Activated CD8-positive, alpha-beta T cell treated with anti-CD3 and anti-CD28 coated beads, Interleukin-2, amount 10 ng/mL, durations not matched to agents 7 days and 5 days (primary cell): Measurements from ENCODE around the gene EXT2. TPM values are rescaled to one million over a fixed set of nuclear protein-coding genes. Genes with fewer than 3 reads are reported as not detected.

ENCODE experiments used
- ATAC-seq: fragments of 150-1000 bp; cut with Tn5 transposase; one replicate; pipeline ENCODE4 v1.10.0; 2021; ENCODE audit warnings: moderate library complexity
- CTCF ChIA-PET: fragments of 350-600 bp; sonication (Branson Sonifier 250); formaldehyde crosslinking; loops from one replicate; lab custom pipeline; 2021; ENCODE audit warnings: antibody characterized with exemption; lab: Charles Lee
- POLR2A ChIA-PET: fragments of 350-600 bp; sonication (Branson Sonifier 250); formaldehyde crosslinking; loops from one replicate; lab custom pipeline; 2021; ENCODE audit warnings: antibody characterized with exemption; lab: Charles Lee
- DNase-seq: peaks from one replicate; pipeline ENCODE4 v3.0.0-alpha.2; 2020
- H3K27ac Mint-ChIP-seq: one replicate; pipeline ENCODE4 v1.8.0; 2021; ENCODE audit warnings: mild to moderate bottlenecking, mixed read lengths
- H3K27me3 Mint-ChIP-seq: one replicate; pipeline ENCODE4 v1.8.0; 2021; ENCODE audit warnings: low read depth, mixed read lengths
- H3K36me3 Mint-ChIP-seq: one replicate; pipeline ENCODE4 v1.8.0; 2021; ENCODE audit warnings: low read depth, mixed read lengths
- H3K4me1 Mint-ChIP-seq: one replicate; pipeline ENCODE4 v1.8.0; 2021; ENCODE audit warnings: low read depth, mixed read lengths
- H3K4me3 Mint-ChIP-seq: one replicate; pipeline ENCODE4 v1.8.0; 2021; ENCODE audit warnings: mild to moderate bottlenecking, mixed read lengths
- H3K9me3 Mint-ChIP-seq: one replicate; pipeline ENCODE4 v1.8.0; 2022; ENCODE audit warnings: mixed read lengths; ENCODE audit not compliant: insufficient read depth
- total RNA-seq, 2 experiments: library from RNA; stranded (reverse); gene quantifications; one replicate each; pipeline ENCODE4 v1.2.3, GENCODE V29; 2021

Gene EXT2
- total RNA-seq, 2 experiments from 2014 or later, result 18.4 to 22.5 TPM

- CTCF ChIA-PET, result no interaction called here
- Mint-ChIP-seq H3K27me3 (no peaks in the 10 kb centered on the region), H3K36me3 (peaks cover 17% of the 10 kb centered on the region), H3K27ac (no peak overlapping the region), H3K4me1 (no peaks in the 10 kb centered on the region), H3K4me3 (no peak overlapping the region), H3K9me3 (no peaks in the 10 kb centered on the region)
- ATAC-seq, result no peak
- DNase-seq, result no peak
- POLR2A ChIA-PET, result no interaction called here
Measured at GRCh38 chr11:44208976-44209603, 113.6 kb downstream of the EXT2 start.

- no peak overlapping the region for H3K27ac Mint-ChIP-seq
- no peak for ATAC-seq
- POLR2A ChIA-PET, result no interaction called here
- no peak overlapping the region for H3K4me3 Mint-ChIP-seq
- H3K27me3 Mint-ChIP-seq, result no peaks in the 10 kb centered on the region
- no peaks in the 10 kb centered on the region for H3K4me1 Mint-ChIP-seq
- peaks cover 13% of the 10 kb centered on the region for H3K36me3 Mint-ChIP-seq
- DNase-seq, result no peak
- CTCF ChIA-PET, result no interaction called here
- H3K9me3 Mint-ChIP-seq, result no peaks in the 10 kb centered on the region
Measured at GRCh38 chr11:44212128-44212527, 116.7 kb downstream of the EXT2 start.

GRCh38 chr11:44213148-44213547, 117.7 kb downstream of the EXT2 start:
- H3K36me3 Mint-ChIP-seq, result peaks cover 10% of the 10 kb centered on the region
- no peak for ATAC-seq
- H3K27ac Mint-ChIP-seq, result no peak overlapping the region
- CTCF ChIA-PET, result interaction anchor here (0.7 to 0.9 kb wide), 2 partner anchors 12 to 160 kb away, joined by 3 read pairs; no protein-coding TSS in a partner anchor
- H3K4me3 Mint-ChIP-seq, result no peak overlapping the region
- H3K27me3 Mint-ChIP-seq, result no peaks in the 10 kb centered on the region
- DNase-seq, result no peak
- POLR2A ChIA-PET, result no interaction called here
- H3K9me3 Mint-ChIP-seq, result no peaks in the 10 kb centered on the region
- no peaks in the 10 kb centered on the region for H3K4me1 Mint-ChIP-seq

- no peak for DNase-seq
- no peaks in the 10 kb centered on the region for H3K4me1 Mint-ChIP-seq
Measured at GRCh38 chr11:44217432-44217831, 122.0 kb downstream of the EXT2 start.

GRCh38 chr11:44219830-44220796, 124.6 kb downstream of the EXT2 start:
- ATAC-seq (no peak), DNase-seq (no peak)
- Mint-ChIP-seq H3K4me3 (no peak overlapping the region), H3K27me3 (no peaks in the 10 kb centered on the region), H3K4me1 (no peaks in the 10 kb centered on the region), H3K27ac (no peak overlapping the region), H3K9me3 (no peaks in the 10 kb centered on the region), H3K36me3 (no peaks in the 10 kb centered on the region)
- CTCF ChIA-PET, result no interaction called here
- POLR2A ChIA-PET, result no interaction called here

More at GRCh38 chr11:44217432-44217831, 122.0 kb downstream of the EXT2 start:
- ATAC-seq, result no peak
- CTCF ChIA-PET, result no interaction called here
- POLR2A ChIA-PET, result no interaction called here
- Mint-ChIP-seq H3K27ac (no peak overlapping the region), H3K27me3 (no peaks in the 10 kb centered on the region), H3K36me3 (no peaks in the 10 kb centered on the region), H3K4me3 (no peak overlapping the region), H3K9me3 (no peaks in the 10 kb centered on the region)

GRCh38 chr11:44221456-44221855, 126.0 kb downstream of the EXT2 start:
- no peaks in the 10 kb centered on the region for H3K9me3 Mint-ChIP-seq
- no peak overlapping the region for H3K27ac Mint-ChIP-seq
- DNase-seq, result no peak
- ChIA-PET POLR2A (no interaction called here), CTCF (no interaction called here)
- H3K27me3 Mint-ChIP-seq, result no peaks in the 10 kb centered on the region
- H3K36me3 Mint-ChIP-seq, result no peaks in the 10 kb centered on the region
- no peak for ATAC-seq
- H3K4me1 Mint-ChIP-seq, result no peaks in the 10 kb centered on the region
- no peak overlapping the region for H3K4me3 Mint-ChIP-seq

GRCh38 chr11:44221992-44222391, 126.5 kb downstream of the EXT2 start:
- POLR2A ChIA-PET, result no interaction called here
- CTCF ChIA-PET, result no interaction called here

GRCh38 chr11:44223238-44223637, 127.8 kb downstream of the EXT2 start:
- no peak overlapping the region for H3K4me3 Mint-ChIP-seq
- H3K27ac Mint-ChIP-seq, result no peak overlapping the region
- POLR2A ChIA-PET, result no interaction called here
- no peaks in the 10 kb centered on the region for H3K27me3 Mint-ChIP-seq
- H3K4me1 Mint-ChIP-seq, result peaks cover 8% of the 10 kb centered on the region
- ATAC-seq (no peak), DNase-seq (no peak)
- no peaks in the 10 kb centered on the region for H3K9me3 Mint-ChIP-seq
- CTCF ChIA-PET, result no interaction called here
- H3K36me3 Mint-ChIP-seq, result no peaks in the 10 kb centered on the region

More at GRCh38 chr11:44221992-44222391, 126.5 kb downstream of the EXT2 start:
- H3K27ac Mint-ChIP-seq, result no peak overlapping the region
- H3K27me3 Mint-ChIP-seq, result no peaks in the 10 kb centered on the region
- DNase-seq (no peak), ATAC-seq (no peak)
- peaks cover 4% of the 10 kb centered on the region for H3K4me1 Mint-ChIP-seq
- no peaks in the 10 kb centered on the region for H3K9me3 Mint-ChIP-seq
- no peak overlapping the region for H3K4me3 Mint-ChIP-seq
- H3K36me3 Mint-ChIP-seq, result no peaks in the 10 kb centered on the region

GRCh38 chr11:44224867-44225501, 129.5 kb downstream of the EXT2 start:
- Mint-ChIP-seq H3K4me3 (no peak overlapping the region), H3K9me3 (no peaks in the 10 kb centered on the region), H3K36me3 (no peaks in the 10 kb centered on the region), H3K27ac (no peak overlapping the region), H3K4me1 (peaks cover 8% of the 10 kb centered on the region), H3K27me3 (no peaks in the 10 kb centered on the region)
- DNase-seq (no peak), ATAC-seq (no peak)
- POLR2A ChIA-PET, result no interaction called here
- CTCF ChIA-PET, result interaction anchor here (0.9 to 1.4 kb wide), 3 partner anchors 12 to 91 kb away, joined by 3 to 4 read pairs (median 4); no protein-coding TSS in a partner anchor

- no peak overlapping the region for H3K4me3 Mint-ChIP-seq
- no peaks in the 10 kb centered on the region for H3K27me3 Mint-ChIP-seq
- ChIA-PET CTCF (no interaction called here), POLR2A (no interaction called here)
- no peaks in the 10 kb centered on the region for H3K9me3 Mint-ChIP-seq
- no peak overlapping the region for H3K27ac Mint-ChIP-seq
- H3K36me3 Mint-ChIP-seq, result no peaks in the 10 kb centered on the region
- H3K4me1 Mint-ChIP-seq, result peaks cover 8% of the 10 kb centered on the region
- no peak for DNase-seq
- no peak for ATAC-seq
Measured at GRCh38 chr11:44226490-44226889, 131.0 kb downstream of the EXT2 start.

GRCh38 chr11:44226945-44227344, 131.5 kb downstream of the EXT2 start:
- H3K36me3 Mint-ChIP-seq, result no peaks in the 10 kb centered on the region
- H3K4me1 Mint-ChIP-seq, result peaks cover 8% of the 10 kb centered on the region
- CTCF ChIA-PET, result no interaction called here
- ATAC-seq (no peak), DNase-seq (no peak)
- POLR2A ChIA-PET, result no interaction called here
- H3K27ac Mint-ChIP-seq, result no peak overlapping the region
- no peaks in the 10 kb centered on the region for H3K9me3 Mint-ChIP-seq
- H3K4me3 Mint-ChIP-seq, result no peak overlapping the region
- no peaks in the 10 kb centered on the region for H3K27me3 Mint-ChIP-seq

- Mint-ChIP-seq H3K4me1 (peaks cover 8% of the 10 kb centered on the region), H3K27me3 (no peaks in the 10 kb centered on the region), H3K4me3 (no peak overlapping the region), H3K27ac (no peak overlapping the region), H3K9me3 (no peaks in the 10 kb centered on the region), H3K36me3 (no peaks in the 10 kb centered on the region)
- ATAC-seq (no peak), DNase-seq (no peak)
- ChIA-PET POLR2A (no interaction called here), CTCF (no interaction called here)
Measured at GRCh38 chr11:44228379-44228778, 132.9 kb downstream of the EXT2 start.
